ENCODE results near the gene TXNRD2.

DNA sequence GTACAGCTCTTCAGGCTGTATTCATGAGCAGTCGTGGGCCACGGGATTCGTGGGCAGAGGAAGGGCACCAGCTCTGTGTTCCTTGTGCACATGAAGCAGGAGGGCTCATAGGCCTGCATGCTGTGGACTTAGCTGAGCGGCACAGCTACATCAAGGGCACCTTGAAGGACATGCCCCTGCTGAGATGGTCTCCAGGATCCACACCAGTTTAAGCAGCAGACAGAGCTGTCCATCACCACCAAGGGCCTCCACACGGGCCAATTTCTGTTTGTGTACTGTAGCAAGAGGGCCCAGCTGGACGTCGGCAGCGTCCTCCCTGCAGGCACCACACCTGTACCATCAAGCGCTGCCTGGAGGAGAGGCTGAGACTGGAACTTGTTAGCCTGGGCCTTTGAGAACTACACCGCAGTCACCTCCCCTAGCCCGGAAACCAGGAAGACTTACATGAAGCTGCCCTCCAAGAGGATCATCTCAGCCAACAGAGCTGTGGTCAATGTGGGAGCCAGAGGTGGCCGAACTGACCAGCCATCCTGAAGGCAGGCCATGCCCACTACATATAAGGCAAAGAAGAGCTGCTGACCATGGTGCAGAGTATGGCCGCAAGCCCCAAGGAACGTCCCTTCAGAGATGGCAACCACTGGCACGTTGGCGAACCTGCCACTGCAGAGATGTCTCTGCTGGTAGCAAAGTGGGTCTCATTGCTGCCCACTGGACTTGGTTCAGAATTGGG lies 54.2 kb downstream of the TXNRD2 start:
- TF ChIP-seq POLR2A (IDR thresholded peaks at IDR 0.05; ENCODE audit: low read depth, low read length) (no peak), POLR2AphosphoS5 (IDR thresholded peaks at IDR 0.05; ENCODE audit: low read depth, low read length) (no peak)
